DLD1 (cell line): Measurements from ENCODE around the gene FSTL4.
"Not testable (repeated sequence)": the region's sequence is repeated elsewhere in the genome, so short reads cannot be mapped to it uniquely, and the experiment has no call there.

Source experiments
- in situ Hi-C: cut with HindIII; loops from 2 replicates; pipeline ENCODE4 v1.10.0; 2017; ENCODE audit warnings: low sequenced_read_pairs

The FSTL4 gene

GRCh38 chr5:133460172-133460758 is 152.1 kb downstream of the FSTL4 start:
- in situ Hi-C loops, result no loop called here

- in situ Hi-C loops, result loop anchor here (10.0 kb wide), 1 partner anchor 365 kb away; no protein-coding TSS in a partner anchor
Observed at GRCh38 chr5:133459474-133460160, 152.7 kb downstream of the FSTL4 start.

GRCh38 chr5:133458435-133458834 is 153.9 kb downstream of the FSTL4 start:
- in situ Hi-C loops, result loop anchor here (10.0 kb wide), 1 partner anchor 364 kb away; no protein-coding TSS in a partner anchor

GRCh38 chr5:133457439-133458355 is 154.6 kb downstream of the FSTL4 start:
- in situ Hi-C loops, result loop anchor here (10.0 kb wide), 1 partner anchor 363 kb away; no protein-coding TSS in a partner anchor

GRCh38 chr5:133456933-133457402 is 155.4 kb downstream of the FSTL4 start:
- in situ Hi-C loops, result loop anchor here (10.0 kb wide), 1 partner anchor 362 kb away; no protein-coding TSS in a partner anchor

GRCh38 chr5:133455676-133456075 is 156.7 kb downstream of the FSTL4 start:
- in situ Hi-C loops, result loop anchor here (10.0 kb wide), 1 partner anchor 361 kb away; no protein-coding TSS in a partner anchor

- in situ Hi-C loops, result loop anchor here (10.0 kb wide), 1 partner anchor 360 kb away; no protein-coding TSS in a partner anchor
Observed at GRCh38 chr5:133454442-133454841, 157.9 kb downstream of the FSTL4 start.

- in situ Hi-C loops, result loop anchor here (10.0 kb wide), 1 partner anchor 359 kb away; no protein-coding TSS in a partner anchor
Observed at GRCh38 chr5:133453831-133454230, 158.5 kb downstream of the FSTL4 start.

GRCh38 chr5:133453084-133453780 is 159.1 kb downstream of the FSTL4 start:
- in situ Hi-C loops, result loop anchor here (10.0 kb wide), 1 partner anchor 358 kb away; no protein-coding TSS in a partner anchor

GRCh38 chr5:133451926-133452325 is 160.4 kb downstream of the FSTL4 start:
- in situ Hi-C loops, result loop anchor here (10.0 kb wide), 1 partner anchor 357 kb away; no protein-coding TSS in a partner anchor

GRCh38 chr5:133450286-133450685 is 162.1 kb downstream of the FSTL4 start:
- in situ Hi-C loops, result loop anchor here (10.0 kb wide), 1 partner anchor 355 kb away; no protein-coding TSS in a partner anchor

GRCh38 chr5:133449181-133449580 is 163.2 kb downstream of the FSTL4 start:
- in situ Hi-C loops, result no loop called here

GRCh38 chr5:133446440-133446839 is 165.9 kb downstream of the FSTL4 start:
- in situ Hi-C loops, result no loop called here

GRCh38 chr5:133445744-133446143 is 166.6 kb downstream of the FSTL4 start:
- in situ Hi-C loops, result no loop called here

GRCh38 chr5:133445204-133445603 is 167.1 kb downstream of the FSTL4 start:
- in situ Hi-C loops, result not testable (repeated sequence)

GRCh38 chr5:133444711-133445110 is 167.6 kb downstream of the FSTL4 start:
- in situ Hi-C loops, result no loop called here

- in situ Hi-C loops, result no loop called here
Observed at GRCh38 chr5:133441166-133441815, 171.1 kb downstream of the FSTL4 start.

GRCh38 chr5:133440467-133441115 is 171.8 kb downstream of the FSTL4 start:
- in situ Hi-C loops, result no loop called here

GRCh38 chr5:133439859-133440258 is 172.5 kb downstream of the FSTL4 start:
- in situ Hi-C loops, result no loop called here
